ENCODE measurements around the gene KRT78. TPM values are rescaled to one million over a fixed set of nuclear protein-coding genes. Genes with fewer than 3 reads are reported as not detected.

The KRT78 gene
- total RNA-seq, 4 donors from 2014 or later, result 10.8 TPM; not detected in 3

GRCh38 chr12:52807544-52808470 lies 41.0 kb downstream of the KRT78 start:
- no peaks in the 10 kb centered on the region for H3K36me3 ChIP-seq
- TF ChIP-seq POLR2A (IDR thresholded peaks at IDR 0.05) (no peak), CTCF (IDR thresholded peaks at IDR 0.05) (no peak), EP300 (IDR thresholded peaks at IDR 0.05) (no peak)
- no peaks in the 10 kb centered on the region for H3K4me1 ChIP-seq
- no peaks in the 10 kb centered on the region for H3K27me3 ChIP-seq
- WGBS, 2 donors, result 84 to 88% methylated on average over 16 of the region's 16 CpGs
- no peak overlapping the region for H3K4me3 ChIP-seq
- no peaks in the 10 kb centered on the region for H3K9me3 ChIP-seq
- no peak for DNase-seq (ENCODE audit: low spot score in 2 of 2)
- no peak overlapping the region for H3K27ac ChIP-seq

- Histone ChIP-seq H3K9me3 (no peaks in the 10 kb centered on the region), H3K4me3 (no peak overlapping the region), H3K27ac (no peak overlapping the region), H3K36me3 (no peaks in the 10 kb centered on the region), H3K4me1 (no peaks in the 10 kb centered on the region), H3K27me3 (no peaks in the 10 kb centered on the region)
- DNase-seq (ENCODE audit: low spot score in 2 of 2), result no peak
- TF ChIP-seq CTCF (IDR thresholded peaks at IDR 0.05) (no peak), EP300 (IDR thresholded peaks at IDR 0.05) (no peak), POLR2A (IDR thresholded peaks at IDR 0.05) (no peak)
- 62 to 70% methylated on average over 11 of the region's 11 CpGs for WGBS, 2 donors
Measured at GRCh38 chr12:52806821-52807543, 41.8 kb downstream of the KRT78 start.

GRCh38 chr12:52806169-52806811 lies 42.5 kb downstream of the KRT78 start:
- no peaks in the 10 kb centered on the region for H3K27me3 ChIP-seq
- no peak overlapping the region for H3K4me3 ChIP-seq
- no peaks in the 10 kb centered on the region for H3K36me3 ChIP-seq
- TF ChIP-seq EP300 (IDR thresholded peaks at IDR 0.05) (no peak), CTCF (IDR thresholded peaks at IDR 0.05) (no peak), POLR2A (IDR thresholded peaks at IDR 0.05) (no peak)
- no peaks in the 10 kb centered on the region for H3K9me3 ChIP-seq
- H3K4me1 ChIP-seq, result no peaks in the 10 kb centered on the region
- 92 to 98% methylated on average over 3 of the region's 3 CpGs for WGBS, 2 donors
- no peak for DNase-seq (ENCODE audit: low spot score in 2 of 2)
- H3K27ac ChIP-seq, result no peak overlapping the region

- Histone ChIP-seq H3K4me1 (no peaks in the 10 kb centered on the region), H3K4me3 (no peak overlapping the region), H3K9me3 (no peaks in the 10 kb centered on the region), H3K27me3 (no peaks in the 10 kb centered on the region), H3K36me3 (no peaks in the 10 kb centered on the region), H3K27ac (no peak overlapping the region)
- TF ChIP-seq CTCF (IDR thresholded peaks at IDR 0.05) (no peak), POLR2A (IDR thresholded peaks at IDR 0.05) (no peak), EP300 (IDR thresholded peaks at IDR 0.05) (no peak)
- no peak for DNase-seq (ENCODE audit: low spot score in 2 of 2)
- 56 to 75% methylated on average over 3 of the region's 3 CpGs for WGBS, 2 donors
Measured at GRCh38 chr12:52805739-52806138, 43.1 kb downstream of the KRT78 start.
